ENCODE data around the gene DDR2.

Gene DDR2

DNA sequence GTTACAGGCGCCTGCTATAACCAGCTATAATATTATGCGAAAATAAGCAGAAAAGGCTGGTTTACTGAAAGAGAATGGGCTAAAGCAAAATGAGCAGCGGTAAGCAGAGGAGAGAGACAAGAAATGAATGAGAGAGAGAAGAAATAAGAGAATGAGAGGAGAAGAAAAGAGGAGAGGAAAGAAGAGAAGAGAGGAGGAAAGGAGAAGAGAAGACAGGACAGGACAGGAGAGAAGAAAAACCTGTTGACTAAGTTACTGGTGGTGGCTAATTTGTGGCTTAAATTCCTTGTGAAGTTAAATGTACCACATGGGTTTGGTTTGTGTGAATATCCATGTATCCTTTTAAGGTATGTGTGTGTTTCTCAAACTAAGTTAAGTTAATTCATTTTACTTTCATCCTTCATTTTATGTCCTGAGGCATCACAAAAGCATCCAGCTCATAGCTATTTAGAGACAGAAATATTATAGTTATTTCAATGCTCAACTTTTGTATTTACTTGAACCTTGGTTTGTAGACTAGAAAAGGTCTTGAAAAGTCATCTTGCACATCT lies 3.1 kb upstream of the DDR2 start:
- FAIRE-seq = no peak
- DNase-seq (ENCODE audit: low spot score) = no peak

DNA sequence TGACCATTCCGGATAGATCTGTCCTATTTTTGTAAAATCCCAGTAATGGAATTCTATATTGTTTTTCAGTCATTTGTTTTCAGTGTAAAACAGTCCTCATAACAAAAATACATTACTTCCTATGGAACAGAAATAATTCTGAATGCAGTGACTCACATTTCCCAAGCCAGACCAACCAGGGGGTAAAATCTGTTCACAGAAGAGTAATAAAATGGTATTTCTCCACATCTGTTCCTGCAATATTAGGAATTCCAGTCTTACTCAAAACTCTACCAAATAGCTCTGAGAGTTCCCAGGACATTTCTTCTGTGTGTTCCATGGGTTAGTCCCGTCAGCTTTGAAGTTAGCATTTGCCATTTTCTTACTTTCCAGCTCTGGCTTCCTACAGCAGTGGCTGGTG lies 2.6 kb upstream of the DDR2 start:
- no peak for FAIRE-seq
- DNase-seq (ENCODE audit: low spot score) = no peak

DNA sequence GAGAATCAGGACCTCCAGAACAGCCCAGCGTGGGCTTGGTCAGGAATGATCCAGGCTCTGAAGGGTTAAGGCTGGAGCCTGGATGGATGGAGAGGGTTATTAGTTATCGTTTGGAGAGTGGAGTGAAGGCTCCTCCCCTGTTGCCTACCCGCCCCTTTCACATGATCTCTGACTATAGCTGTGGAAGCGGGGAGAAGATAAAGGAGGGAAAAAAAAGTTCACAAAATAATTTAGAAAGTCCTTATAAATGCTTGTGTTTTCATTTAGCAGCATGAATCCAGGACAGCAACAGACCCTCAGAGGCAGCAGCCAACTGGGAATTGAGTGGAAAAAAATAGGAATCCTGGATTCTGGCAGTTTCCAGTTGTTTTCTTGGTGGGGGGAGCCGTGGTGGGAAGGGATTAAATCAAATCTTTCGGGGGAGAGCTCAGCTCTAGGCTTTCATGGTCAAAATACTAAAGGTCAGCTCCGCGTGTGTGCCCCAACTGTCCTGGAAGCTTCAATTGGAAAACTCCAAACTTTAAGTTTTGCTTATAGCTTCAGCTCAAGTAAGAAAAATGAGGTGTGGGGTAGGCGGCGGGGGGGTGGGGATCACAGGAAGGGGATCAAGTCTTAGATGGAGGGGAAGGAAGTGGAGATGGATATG lies 595 bp upstream of the DDR2 start:
- no peak for FAIRE-seq

DNA sequence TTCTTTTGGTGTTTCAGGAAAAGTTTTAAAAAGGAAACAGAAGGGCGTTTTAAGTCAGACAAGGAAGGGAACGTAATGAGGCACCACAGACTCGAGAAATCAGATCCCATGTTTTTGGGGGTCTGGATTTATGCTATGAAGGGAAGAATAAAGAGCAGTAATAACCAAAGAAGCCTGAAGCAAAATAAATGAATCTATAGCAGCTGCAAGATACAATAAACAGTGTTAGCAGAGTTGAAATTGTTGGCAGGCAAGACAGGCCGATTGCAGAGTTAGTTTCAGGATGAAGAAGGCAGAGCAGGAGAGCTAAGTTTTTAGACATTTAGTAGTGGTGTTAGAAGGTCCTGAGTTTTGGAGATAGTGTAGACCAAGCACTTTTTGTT lies 425 bp downstream of the DDR2 start:
- FAIRE-seq (no peak), DNase-seq (ENCODE audit: low spot score) (no peak)

More for the DNA sequence above, 595 bp upstream of the DDR2 start:
- no peak for DNase-seq (ENCODE audit: low spot score)

DNA sequence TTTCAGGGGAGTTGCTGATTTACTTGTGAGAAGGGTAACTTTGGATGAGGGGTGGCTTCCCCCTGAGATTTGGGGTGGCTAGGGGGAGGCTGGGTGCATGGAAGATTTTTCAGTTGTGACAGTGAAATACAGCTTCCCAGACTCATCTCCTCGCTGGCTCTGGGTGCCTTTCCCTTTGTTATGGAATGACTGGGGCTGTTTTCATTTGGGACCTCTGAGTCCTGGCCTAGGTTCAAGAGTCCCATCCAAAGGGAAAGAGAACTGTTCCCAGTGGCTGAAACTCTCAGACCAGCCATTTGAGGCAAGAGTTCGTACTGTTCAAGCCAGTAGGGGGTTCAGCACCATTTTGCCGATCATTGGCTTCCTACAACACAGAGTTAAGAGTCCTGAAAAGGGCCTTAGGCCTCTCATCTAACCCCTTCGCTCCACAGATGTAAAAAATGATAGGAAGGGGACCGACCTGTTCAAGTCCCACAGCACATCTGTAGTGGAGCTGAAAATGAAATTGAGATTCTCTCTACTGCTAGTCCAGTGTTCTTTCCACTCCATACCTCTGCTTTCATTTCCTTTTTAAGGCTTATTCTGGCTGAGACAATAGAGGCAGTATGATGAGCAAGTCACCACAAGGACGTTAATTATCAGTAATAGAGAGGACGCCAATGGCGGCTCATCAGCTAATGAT lies 958 bp downstream of the DDR2 start:
- DNase-seq (ENCODE audit: low spot score) (no peak), FAIRE-seq (no peak)

DNA sequence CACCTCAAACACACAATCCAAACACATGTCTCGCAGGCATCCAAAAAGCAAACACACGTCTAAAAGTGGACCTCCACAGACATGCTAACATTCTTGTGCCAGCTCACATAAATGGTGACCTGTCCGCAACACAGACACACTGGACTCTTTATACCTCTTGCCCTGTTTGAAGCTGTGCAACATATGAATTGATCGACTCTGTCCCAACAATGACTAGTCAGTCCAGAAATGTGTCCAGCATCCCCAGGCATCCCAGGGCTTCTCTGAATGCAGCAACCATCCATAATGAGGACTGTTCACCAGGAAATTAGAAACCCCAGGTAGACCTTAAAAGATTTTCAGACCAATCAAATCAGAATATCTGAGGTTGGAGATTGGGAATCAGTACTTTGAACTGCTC lies 3.2 kb downstream of the DDR2 start:
- DNase-seq (ENCODE audit: low spot score) = no peak
- FAIRE-seq = no peak

DNA sequence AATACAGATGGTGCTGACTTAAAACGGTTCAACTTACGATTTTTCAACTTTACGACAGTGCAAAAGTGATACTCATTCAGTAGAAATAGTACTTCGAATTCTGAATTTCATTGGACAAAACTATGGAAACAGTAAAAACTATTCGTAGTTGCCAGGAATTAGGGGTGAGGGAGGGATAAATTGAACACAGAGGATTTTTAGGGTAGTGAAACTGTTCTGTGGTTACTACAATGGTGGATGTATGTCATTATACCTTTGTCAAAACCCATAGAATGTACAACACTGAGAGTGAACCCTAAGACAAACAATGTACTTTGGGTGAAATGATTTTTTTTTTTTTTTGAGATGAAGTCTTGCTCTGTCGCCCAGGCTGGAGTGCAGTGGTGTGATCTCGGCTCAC lies 7.5 kb downstream of the DDR2 start:
- DNase-seq (ENCODE audit: low spot score) (no peak), FAIRE-seq (no peak)

DNA sequence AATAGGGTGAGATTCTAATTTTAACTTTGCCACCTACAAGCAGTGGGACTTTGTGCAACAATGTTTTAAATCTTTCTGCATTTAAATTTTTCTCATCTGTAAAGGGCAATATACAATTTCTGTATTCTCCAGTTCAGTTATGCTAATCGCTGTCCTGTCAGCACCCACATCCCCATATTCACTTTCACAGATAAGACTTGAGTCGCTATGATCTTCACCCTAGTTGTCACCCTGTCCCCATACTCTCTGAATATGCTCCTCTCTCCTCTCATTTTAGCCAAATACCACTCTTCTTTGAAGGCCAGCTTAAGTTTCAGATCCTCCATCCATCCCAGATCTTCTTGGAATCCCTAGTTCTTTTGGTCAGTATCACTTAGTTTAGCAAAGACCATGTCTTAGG lies 8.8 kb downstream of the DDR2 start:
- DNase-seq (ENCODE audit: low spot score) (no peak), FAIRE-seq (no peak)

DNA sequence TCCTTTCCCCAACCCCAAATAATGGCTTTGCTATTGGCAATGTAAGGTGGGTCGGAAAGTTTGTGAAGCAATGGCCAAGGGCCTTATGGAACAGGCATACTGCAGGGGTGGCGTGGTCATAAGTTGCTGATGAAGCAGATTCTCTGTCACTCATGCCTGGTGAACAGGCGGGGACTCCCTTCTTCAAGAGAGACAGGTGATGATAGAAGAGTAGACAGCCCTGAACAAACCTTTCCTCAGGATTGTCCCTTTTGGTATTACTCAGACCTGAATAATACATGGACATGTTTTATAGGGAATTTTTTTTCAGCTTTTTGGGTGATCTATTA lies 12.7 kb downstream of the DDR2 start:
- FAIRE-seq (no peak), DNase-seq (ENCODE audit: low spot score) (no peak)

DNA sequence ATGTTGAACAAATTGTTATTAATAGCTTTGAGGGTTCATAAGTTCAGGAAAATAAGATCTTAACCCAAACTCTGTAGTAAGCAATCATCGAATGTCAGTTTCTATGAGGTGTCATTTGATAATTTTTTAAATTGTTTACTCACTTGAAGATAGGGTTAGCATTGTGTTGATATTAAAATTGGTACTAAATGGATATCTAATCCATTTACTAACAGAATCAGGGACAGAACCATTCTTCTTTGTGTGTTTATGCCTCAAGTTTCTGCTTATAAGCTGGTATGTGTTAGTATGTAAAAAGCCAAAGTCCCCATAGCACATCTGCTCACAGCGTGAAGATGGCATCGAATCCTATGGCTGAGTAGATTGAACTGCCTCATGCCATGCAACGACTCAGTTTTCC lies 13.4 kb downstream of the DDR2 start:
- DNase-seq (ENCODE audit: low spot score) (no peak), FAIRE-seq (no peak)

DNA sequence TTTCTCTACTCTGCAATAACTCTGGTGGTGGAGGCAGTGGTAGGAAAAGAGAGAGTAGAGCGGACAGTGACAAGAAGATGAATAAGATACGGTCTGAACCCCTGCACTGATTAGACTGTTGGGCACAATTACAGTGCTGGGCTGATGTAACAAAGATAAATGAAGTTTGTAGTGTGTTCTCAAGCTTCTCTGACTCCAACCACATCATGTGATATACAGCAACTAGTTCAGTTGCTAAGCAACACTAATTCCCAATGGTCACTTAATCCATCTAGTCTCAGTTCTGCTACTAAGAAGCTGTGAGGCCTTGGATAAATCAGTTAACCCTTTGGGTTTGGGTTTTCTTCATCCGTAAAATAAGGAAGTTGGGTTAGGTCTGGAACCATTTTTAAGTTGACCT lies 17.3 kb downstream of the DDR2 start:
- FAIRE-seq = no peak

DNA sequence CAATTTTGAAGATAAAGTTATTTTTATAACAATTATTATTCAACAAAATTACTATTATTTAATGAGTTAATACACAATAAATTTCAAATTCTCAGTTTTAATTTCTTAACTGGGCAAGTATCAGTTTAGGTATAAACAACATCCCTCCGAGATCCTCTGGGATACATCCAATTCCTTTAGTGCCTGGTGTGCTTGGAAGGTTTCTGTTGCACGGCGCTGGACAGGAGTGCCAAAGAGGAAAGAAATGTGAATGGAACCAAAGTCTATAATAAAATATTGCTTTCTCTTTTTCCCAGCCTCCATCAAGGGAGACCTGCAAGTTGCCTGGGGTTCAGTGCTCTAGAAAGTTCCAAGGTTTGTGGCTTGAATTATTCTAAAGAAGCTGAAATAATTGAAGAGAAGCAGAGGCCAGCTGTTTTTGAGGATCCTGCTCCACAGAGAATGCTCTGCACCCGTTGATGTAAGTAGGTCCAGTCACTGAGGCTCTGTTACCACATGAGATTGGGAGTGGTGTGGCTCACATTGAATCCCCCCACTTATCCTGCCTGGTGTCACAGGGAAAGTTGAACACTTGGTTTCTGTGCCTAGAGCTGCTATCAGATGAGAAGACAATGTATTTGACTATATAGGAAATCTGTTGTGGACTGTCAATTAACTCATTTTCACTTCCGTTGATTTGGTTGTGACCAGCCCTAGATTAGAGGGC lies 22.8 kb downstream of the DDR2 start:
- no peak for DNase-seq (ENCODE audit: low spot score)
- FAIRE-seq = no peak

More for the DNA sequence above, 17.3 kb downstream of the DDR2 start:
- DNase-seq (ENCODE audit: low spot score) = no peak

DNA sequence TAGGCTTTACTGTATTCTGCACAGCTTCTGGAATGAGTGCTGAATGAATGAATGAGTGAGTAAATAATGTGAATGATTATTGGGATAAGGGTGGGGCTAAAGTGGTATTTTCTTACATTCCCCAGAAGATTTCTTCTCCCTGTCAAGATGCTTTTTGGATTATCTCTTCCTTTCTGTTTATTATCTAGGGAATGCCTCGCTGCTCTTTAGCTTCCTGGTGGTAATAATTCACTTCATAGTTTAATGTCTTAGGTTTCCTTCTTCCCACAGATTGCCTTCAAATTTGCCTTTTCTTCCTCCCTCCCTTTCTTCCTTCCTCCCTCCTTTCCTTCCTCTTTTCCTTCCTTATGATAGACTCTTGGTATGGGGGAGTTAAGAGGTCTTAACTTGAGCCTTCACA lies 24.0 kb downstream of the DDR2 start:
- FAIRE-seq = no peak
- no peak for DNase-seq (ENCODE audit: low spot score)

DNA sequence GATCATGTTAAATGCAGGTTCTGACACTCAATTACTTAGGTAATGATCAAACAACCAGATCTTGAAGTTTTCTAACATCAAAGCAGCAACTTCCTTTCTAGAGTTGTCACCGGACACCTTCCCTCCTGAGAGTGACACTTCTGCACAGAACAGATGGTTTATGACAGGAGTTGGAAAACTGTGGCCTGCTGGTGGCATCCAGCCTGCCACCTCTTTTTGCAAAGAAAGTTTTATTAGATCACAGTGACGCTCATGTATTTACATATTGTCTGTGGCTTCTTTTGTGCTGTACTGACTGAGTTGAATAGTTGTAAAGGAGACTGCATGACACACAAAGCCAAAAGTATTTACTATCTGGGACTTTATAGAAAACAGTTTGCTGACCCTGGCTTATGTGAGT lies 28.3 kb downstream of the DDR2 start:
- DNase-seq (ENCODE audit: low spot score) (no peak), FAIRE-seq (no peak)

DNA sequence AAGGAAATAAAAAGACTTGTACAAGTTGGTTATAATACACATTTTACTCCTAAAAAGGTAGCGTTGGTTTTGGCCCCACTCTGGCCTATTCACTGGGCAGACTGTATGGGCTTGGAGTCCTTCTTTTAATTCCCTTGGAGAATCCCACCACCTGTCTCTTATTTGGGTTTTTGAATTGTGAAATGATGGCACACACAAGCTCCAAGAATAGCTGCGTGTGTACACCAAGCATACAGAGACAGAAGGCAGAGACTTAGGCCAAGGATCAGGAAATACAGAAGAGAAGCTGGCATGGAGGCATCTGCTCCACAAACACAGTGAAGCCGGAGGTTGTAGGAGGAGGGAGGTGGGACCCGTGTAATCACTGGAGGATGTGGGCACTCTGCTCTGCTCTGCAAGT lies 29.1 kb downstream of the DDR2 start:
- FAIRE-seq = no peak
- no peak for DNase-seq (ENCODE audit: low spot score)

DNA sequence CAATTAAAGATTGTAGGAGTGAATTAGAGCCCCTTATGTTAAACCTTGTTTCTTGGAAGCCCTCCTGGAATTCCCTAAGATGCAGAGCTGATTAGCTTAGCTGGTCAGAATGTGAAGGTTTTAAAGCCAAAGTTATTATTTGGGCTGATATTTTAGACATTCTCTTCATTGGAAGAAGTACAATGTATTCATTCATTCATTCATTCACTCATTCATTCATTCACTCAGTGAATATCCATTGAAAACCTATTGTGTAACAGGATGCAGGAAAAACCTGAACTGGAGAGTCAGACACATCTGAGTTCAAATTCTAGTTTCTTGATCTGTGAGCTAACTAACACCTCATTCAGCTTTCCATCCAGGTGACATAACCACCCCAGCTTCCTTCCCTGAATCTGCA lies 29.7 kb downstream of the DDR2 start:
- FAIRE-seq (no peak), DNase-seq (ENCODE audit: low spot score) (no peak)

DNA sequence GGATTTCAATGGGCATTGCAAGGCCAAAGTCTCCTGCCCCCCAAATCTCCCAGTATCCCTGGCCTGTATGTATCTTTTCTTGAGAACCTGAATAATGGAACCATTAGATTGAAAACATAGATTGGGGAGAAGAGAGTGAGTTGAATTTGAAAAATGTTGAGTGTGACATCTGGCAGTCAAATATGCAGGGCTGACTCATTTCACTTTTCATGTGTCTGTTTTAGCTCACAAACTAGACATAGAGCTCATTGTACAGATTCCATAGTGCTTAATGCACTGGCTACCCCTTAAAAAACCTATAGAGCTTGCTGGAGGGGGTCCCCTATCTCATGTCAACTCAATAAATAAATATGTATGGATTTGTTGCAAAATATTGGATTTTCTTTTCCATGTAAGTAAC lies 30.8 kb downstream of the DDR2 start:
- no peak for DNase-seq (ENCODE audit: low spot score)
- no peak for FAIRE-seq

DNA sequence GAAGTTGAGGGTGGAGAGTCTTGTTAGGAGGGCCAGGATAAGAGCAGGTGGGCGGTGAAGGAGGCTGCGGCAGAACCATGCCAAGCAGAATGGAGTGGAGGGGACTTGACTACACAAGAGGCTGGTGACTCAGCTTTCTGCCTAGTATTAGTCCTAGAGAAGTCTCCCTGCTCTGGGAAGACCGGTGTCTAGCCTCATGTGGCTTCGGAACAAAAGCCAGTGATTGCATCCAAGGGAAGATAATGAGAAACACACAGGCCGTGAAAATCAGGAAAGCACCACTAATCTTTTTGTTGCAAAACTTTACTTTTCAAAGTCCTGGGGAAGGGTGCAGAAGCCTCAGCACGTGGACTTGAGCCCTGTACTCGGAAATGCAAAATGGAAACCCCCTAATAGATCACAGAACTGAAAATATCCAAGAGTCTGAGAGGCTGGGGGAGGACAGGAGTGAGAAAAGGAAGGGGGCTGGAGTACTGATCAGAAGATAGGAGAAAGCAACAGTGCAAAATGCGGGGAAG lies 31.4 kb downstream of the DDR2 start:
- no peak for DNase-seq (ENCODE audit: low spot score)
- no peak for FAIRE-seq

DNA sequence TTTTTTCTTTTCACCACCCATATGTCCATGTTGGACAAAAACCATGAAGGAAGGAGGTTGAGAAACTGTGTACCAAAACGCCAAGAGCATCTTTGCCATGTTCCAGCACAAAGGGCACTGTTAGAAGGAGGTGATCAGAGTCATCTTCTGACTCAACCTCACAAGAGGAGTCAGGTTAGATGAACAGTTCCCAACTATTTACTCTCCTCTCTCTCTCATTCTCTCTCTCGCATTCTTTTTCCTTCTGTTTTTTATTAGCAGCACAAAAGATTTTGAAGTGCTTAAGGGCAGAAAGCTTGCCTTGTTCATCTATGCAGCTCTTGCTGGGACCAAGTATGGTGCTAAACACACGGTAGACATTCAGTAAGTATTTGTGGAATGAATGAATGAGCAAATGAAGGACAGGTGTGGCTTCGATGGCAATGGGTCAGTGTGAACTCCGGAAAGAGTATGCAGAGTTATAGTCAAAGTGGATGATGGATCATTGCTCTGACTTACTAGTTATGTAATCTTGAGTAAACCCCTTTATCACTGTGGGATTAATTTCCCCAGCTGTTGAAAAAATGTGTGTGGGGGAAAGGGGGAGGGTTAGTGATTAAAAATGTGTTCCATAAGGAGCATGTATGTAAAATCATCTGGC lies 33.9 kb downstream of the DDR2 start:
- DNase-seq (ENCODE audit: low spot score) = no peak
- FAIRE-seq = no peak

DNA sequence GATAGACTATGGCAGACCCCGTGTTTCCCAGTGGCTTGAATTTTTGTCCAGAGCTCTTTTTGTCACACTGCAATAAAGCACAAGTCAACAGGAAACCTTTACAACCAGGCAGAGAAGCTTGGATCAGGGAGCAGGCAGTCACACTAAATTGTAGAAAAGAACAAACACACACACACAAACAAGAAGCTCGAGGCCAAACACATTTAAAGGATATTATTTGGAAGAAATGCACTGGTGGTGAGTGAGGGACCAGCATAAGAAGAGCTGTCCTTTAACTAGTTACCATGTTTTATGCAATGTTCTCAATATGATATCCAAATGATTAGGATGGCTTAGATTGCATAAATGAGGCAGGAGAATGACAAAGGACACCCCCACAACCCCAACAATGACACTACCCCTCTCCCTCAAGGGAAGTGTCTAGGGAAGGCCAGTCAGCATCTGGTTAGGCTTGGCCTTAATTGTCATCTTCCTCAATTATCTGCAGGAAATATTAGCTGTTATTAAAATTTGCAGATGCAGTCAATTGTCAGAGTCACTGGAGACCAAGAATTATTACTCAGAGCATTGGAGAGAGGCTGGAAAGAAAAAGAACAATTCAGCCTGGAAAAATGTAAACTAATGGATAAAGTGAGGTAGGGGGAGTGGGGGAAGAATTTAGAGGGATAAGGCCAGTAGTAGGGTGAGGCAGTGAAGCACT lies 35.3 kb downstream of the DDR2 start:
- FAIRE-seq = no peak

DNA sequence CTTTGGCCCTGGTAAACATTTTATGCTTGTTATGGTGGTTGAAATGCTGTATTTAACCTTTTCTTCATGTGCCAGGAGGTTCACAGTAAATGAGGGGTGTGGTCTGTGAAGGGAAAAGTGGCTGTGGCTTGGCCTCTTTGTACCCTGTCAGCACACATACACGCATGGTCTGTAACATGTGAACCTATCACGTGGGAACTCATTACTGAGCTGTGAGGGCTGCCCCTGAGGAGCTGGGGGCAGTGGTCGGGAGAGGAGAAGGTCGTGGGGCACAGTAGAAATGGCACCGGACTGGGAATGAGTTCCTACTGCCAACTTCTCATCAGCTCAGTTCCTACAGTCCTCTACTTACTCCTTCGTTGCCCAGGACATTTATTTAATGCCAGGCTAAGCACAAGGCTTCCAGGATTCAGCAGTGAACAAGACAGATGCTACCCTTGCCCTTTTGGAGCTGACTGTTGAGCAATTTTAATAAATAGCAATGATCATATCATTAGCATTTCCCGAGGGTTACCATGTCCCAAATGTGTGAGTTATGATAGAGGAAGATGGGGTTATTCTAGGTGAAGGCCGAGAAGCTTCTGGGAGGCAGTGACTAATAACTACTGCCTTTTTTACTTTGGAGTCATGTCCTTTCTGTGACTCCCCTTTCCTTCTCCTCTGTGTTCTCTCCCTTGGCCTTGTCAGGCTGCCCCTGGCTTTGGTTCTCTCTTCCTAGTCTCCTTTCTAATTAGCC lies 38.8 kb downstream of the DDR2 start:
- DNase-seq (ENCODE audit: low spot score) = no peak
- FAIRE-seq = no peak

More for the DNA sequence above, 35.3 kb downstream of the DDR2 start:
- DNase-seq (ENCODE audit: low spot score) = no peak
